ENCODE measurements around the gene EPN3. TPM values are rescaled to one million over a fixed set of nuclear protein-coding genes. Genes with fewer than 3 reads are reported as not detected.

Gene EPN3
- total RNA-seq, 1 donor from 2014 or later = 9.1 TPM

GRCh38 chr17:50576864-50577263 is 44.3 kb downstream of the EPN3 start:
- no peak for DNase-seq (ENCODE audit: low spot score, unreplicated experiment)
- Mint-ChIP-seq H3K36me3 (ENCODE audit: insufficient read depth) (no peaks in the 10 kb centered on the region), H3K27me3 (peaks cover 14% of the 10 kb centered on the region), H3K9me3 (ENCODE audit: low read depth) (no peaks in the 10 kb centered on the region), H3K27ac (no peak overlapping the region), H3K4me3 (ENCODE audit: low read depth) (no peak overlapping the region), H3K4me1 (ENCODE audit: low read depth) (peaks cover 7% of the 10 kb centered on the region)
- no peak for TF ChIP-seq CTCF (IDR thresholded peaks at IDR 0.05; ENCODE audit: unreplicated experiment)

GRCh38 chr17:50577451-50577954 is 45.0 kb downstream of the EPN3 start:
- H3K27ac Mint-ChIP-seq = no peak overlapping the region
- peaks cover 12% of the 10 kb centered on the region for H3K27me3 Mint-ChIP-seq

GRCh38 chr17:50578173-50578572 is 45.6 kb downstream of the EPN3 start:
- DNase-seq (ENCODE audit: low spot score, unreplicated experiment) = no peak
- TF ChIP-seq CTCF (IDR thresholded peaks at IDR 0.05; ENCODE audit: unreplicated experiment) = no peak
- Mint-ChIP-seq H3K4me3 (ENCODE audit: low read depth) (no peak overlapping the region), H3K27ac (no peak overlapping the region), H3K36me3 (ENCODE audit: insufficient read depth) (no peaks in the 10 kb centered on the region), H3K9me3 (ENCODE audit: low read depth) (no peaks in the 10 kb centered on the region), H3K4me1 (ENCODE audit: low read depth) (peaks cover 7% of the 10 kb centered on the region), H3K27me3 (peaks cover 12% of the 10 kb centered on the region)

More at GRCh38 chr17:50577451-50577954, 45.0 kb downstream of the EPN3 start:
- no peak for TF ChIP-seq CTCF (IDR thresholded peaks at IDR 0.05; ENCODE audit: unreplicated experiment)
- H3K4me3 Mint-ChIP-seq (ENCODE audit: low read depth) = no peak overlapping the region
- H3K4me1 Mint-ChIP-seq (ENCODE audit: low read depth) = peaks cover 7% of the 10 kb centered on the region
- no peaks in the 10 kb centered on the region for H3K9me3 Mint-ChIP-seq (ENCODE audit: low read depth)
- H3K36me3 Mint-ChIP-seq (ENCODE audit: insufficient read depth) = no peaks in the 10 kb centered on the region
- DNase-seq (ENCODE audit: low spot score, unreplicated experiment) = no peak

- TF ChIP-seq CTCF (IDR thresholded peaks at IDR 0.05; ENCODE audit: unreplicated experiment) = no peak
- Mint-ChIP-seq H3K27me3 (peaks cover 20% of the 10 kb centered on the region), H3K9me3 (ENCODE audit: low read depth) (no peaks in the 10 kb centered on the region)
Observed at GRCh38 chr17:50579399-50579798, 46.9 kb downstream of the EPN3 start.

GRCh38 chr17:50580646-50581045 is 48.1 kb downstream of the EPN3 start:
- Mint-ChIP-seq H3K27ac (no peak overlapping the region), H3K27me3 (peaks cover 21% of the 10 kb centered on the region), H3K4me1 (ENCODE audit: low read depth) (peaks cover 12% of the 10 kb centered on the region), H3K36me3 (ENCODE audit: insufficient read depth) (no peaks in the 10 kb centered on the region), H3K9me3 (ENCODE audit: low read depth) (no peaks in the 10 kb centered on the region), H3K4me3 (ENCODE audit: low read depth) (no peak overlapping the region)
- no peak for DNase-seq (ENCODE audit: low spot score, unreplicated experiment)
- no peak for TF ChIP-seq CTCF (IDR thresholded peaks at IDR 0.05; ENCODE audit: unreplicated experiment)

More at GRCh38 chr17:50579399-50579798, 46.9 kb downstream of the EPN3 start:
- H3K4me3 Mint-ChIP-seq (ENCODE audit: low read depth) = no peak overlapping the region
- no peaks in the 10 kb centered on the region for H3K36me3 Mint-ChIP-seq (ENCODE audit: insufficient read depth)
- DNase-seq (ENCODE audit: low spot score, unreplicated experiment) = no peak
- H3K27ac Mint-ChIP-seq = no peak overlapping the region
- H3K4me1 Mint-ChIP-seq (ENCODE audit: low read depth) = peaks cover 14% of the 10 kb centered on the region
